Measurements from ENCODE around the gene TIMELESS.
"Not testable (repeated sequence)": the region's sequence is repeated elsewhere in the genome, so short reads cannot be mapped to it uniquely, and the experiment has no call there.

TIMELESS gene

GRCh38 chr12:56410768-56411167 lies 38.5 kb downstream of the TIMELESS start:
- no peaks in the 10 kb centered on the region for H3K9me3 ChIP-seq (replicated peaks; ENCODE audit: insufficient read depth, low read length)
- no peaks in the 10 kb centered on the region for H3K27me3 ChIP-seq (replicated peaks; ENCODE audit: insufficient read depth, low read length)
- H3K27ac ChIP-seq (ENCODE audit: low read length): no peak overlapping the region
- no peak overlapping the region for H3K9ac ChIP-seq (ENCODE audit: low read length)
- no peak overlapping the region for H3K4me2 ChIP-seq (ENCODE audit: low read depth, low read length)
- TF ChIP-seq CTCF (IDR thresholded peaks at IDR 0.05; ENCODE audit: low read length) (no peak), EZH2 (optimal IDR thresholded peaks at IDR 0.05; ENCODE audit: low read depth, low read length) (no peak)
- H3K4me3 ChIP-seq (ENCODE audit: low read length): no peak overlapping the region
- DNase-seq: no peak
- H3K9me2 ChIP-seq (replicated peaks; ENCODE audit: insufficient read depth, low read length): no peaks in the 10 kb centered on the region
- H4K20me1 ChIP-seq (ENCODE audit: insufficient read depth, low read length): no peaks in the 10 kb centered on the region
- H3K4me1 ChIP-seq (ENCODE audit: low read length): no peaks in the 10 kb centered on the region
- H3K36me3 ChIP-seq (replicated peaks; ENCODE audit: insufficient read depth, low read length): no peaks in the 10 kb centered on the region
- H3F3A ChIP-seq (ENCODE audit: insufficient read depth, low read length): no peaks in the 10 kb centered on the region
- H2AFZ ChIP-seq (ENCODE audit: low read length): no peak overlapping the region
- no peaks in the 10 kb centered on the region for H3K79me2 ChIP-seq (ENCODE audit: low read length)

GRCh38 chr12:56408799-56409417 lies 40.3 kb downstream of the TIMELESS start:
- no peak overlapping the region for H3K4me2 ChIP-seq (ENCODE audit: low read depth, low read length)
- no peak for TF ChIP-seq EZH2 (optimal IDR thresholded peaks at IDR 0.05; ENCODE audit: low read depth, low read length)
- no peak for DNase-seq

GRCh38 chr12:56404227-56404626 lies 45.0 kb downstream of the TIMELESS start:
- not testable (repeated sequence) for H3K27me3 ChIP-seq (replicated peaks; ENCODE audit: insufficient read depth, low read length); H3K4me2 ChIP-seq (ENCODE audit: low read depth, low read length); H3K79me2 ChIP-seq (ENCODE audit: low read length); H3K9me2 ChIP-seq (replicated peaks; ENCODE audit: insufficient read depth, low read length); H4K20me1 ChIP-seq (ENCODE audit: insufficient read depth, low read length); H2AFZ ChIP-seq (ENCODE audit: low read length); DNase-seq; H3F3A ChIP-seq (ENCODE audit: insufficient read depth, low read length); H3K4me3 ChIP-seq (ENCODE audit: low read length); H3K36me3 ChIP-seq (replicated peaks; ENCODE audit: insufficient read depth, low read length); H3K27ac ChIP-seq (ENCODE audit: low read length); H3K9me3 ChIP-seq (replicated peaks; ENCODE audit: insufficient read depth, low read length); H3K4me1 ChIP-seq (ENCODE audit: low read length); H3K9ac ChIP-seq (ENCODE audit: low read length)

More at GRCh38 chr12:56408799-56409417, 40.3 kb downstream of the TIMELESS start:
- Histone ChIP-seq H4K20me1 (ENCODE audit: insufficient read depth, low read length) (no peaks in the 10 kb centered on the region), H3K27ac (ENCODE audit: low read length) (no peak overlapping the region), H3K27me3 (replicated peaks; ENCODE audit: insufficient read depth, low read length) (no peaks in the 10 kb centered on the region), H2AFZ (ENCODE audit: low read length) (no peak overlapping the region), H3K4me3 (ENCODE audit: low read length) (no peak overlapping the region), H3K79me2 (ENCODE audit: low read length) (no peaks in the 10 kb centered on the region), H3F3A (ENCODE audit: insufficient read depth, low read length) (no peaks in the 10 kb centered on the region), H3K36me3 (replicated peaks; ENCODE audit: insufficient read depth, low read length) (no peaks in the 10 kb centered on the region), H3K9ac (ENCODE audit: low read length) (no peak overlapping the region), H3K4me1 (ENCODE audit: low read length) (no peaks in the 10 kb centered on the region), H3K9me2 (replicated peaks; ENCODE audit: insufficient read depth, low read length) (no peaks in the 10 kb centered on the region), H3K9me3 (replicated peaks; ENCODE audit: insufficient read depth, low read length) (no peaks in the 10 kb centered on the region)

GRCh38 chr12:56401612-56402011 lies 47.6 kb downstream of the TIMELESS start:
- H2AFZ ChIP-seq (ENCODE audit: low read length); H4K20me1 ChIP-seq (ENCODE audit: insufficient read depth, low read length); DNase-seq; H3K27me3 ChIP-seq (replicated peaks; ENCODE audit: insufficient read depth, low read length); H3F3A ChIP-seq (ENCODE audit: insufficient read depth, low read length); H3K4me2 ChIP-seq (ENCODE audit: low read depth, low read length); H3K9me2 ChIP-seq (replicated peaks; ENCODE audit: insufficient read depth, low read length); H3K9me3 ChIP-seq (replicated peaks; ENCODE audit: insufficient read depth, low read length); H3K4me1 ChIP-seq (ENCODE audit: low read length); H3K79me2 ChIP-seq (ENCODE audit: low read length); H3K4me3 ChIP-seq (ENCODE audit: low read length); H3K9ac ChIP-seq (ENCODE audit: low read length); H3K36me3 ChIP-seq (replicated peaks; ENCODE audit: insufficient read depth, low read length); H3K27ac ChIP-seq (ENCODE audit: low read length): not testable (repeated sequence)

- not testable (repeated sequence) for DNase-seq; H3K9ac ChIP-seq (ENCODE audit: low read length); H3K9me2 ChIP-seq (replicated peaks; ENCODE audit: insufficient read depth, low read length); H3K4me1 ChIP-seq (ENCODE audit: low read length); H3K4me3 ChIP-seq (ENCODE audit: low read length); H3K36me3 ChIP-seq (replicated peaks; ENCODE audit: insufficient read depth, low read length); H3K9me3 ChIP-seq (replicated peaks; ENCODE audit: insufficient read depth, low read length); H3F3A ChIP-seq (ENCODE audit: insufficient read depth, low read length); H3K79me2 ChIP-seq (ENCODE audit: low read length); H2AFZ ChIP-seq (ENCODE audit: low read length); H3K27ac ChIP-seq (ENCODE audit: low read length); H3K4me2 ChIP-seq (ENCODE audit: low read depth, low read length); H4K20me1 ChIP-seq (ENCODE audit: insufficient read depth, low read length); H3K27me3 ChIP-seq (replicated peaks; ENCODE audit: insufficient read depth, low read length)
Observed at GRCh38 chr12:56401125-56401524, 48.1 kb downstream of the TIMELESS start.

GRCh38 chr12:56399466-56399865 lies 49.8 kb downstream of the TIMELESS start:
- not testable (repeated sequence) for H3K27me3 ChIP-seq (replicated peaks; ENCODE audit: insufficient read depth, low read length); H2AFZ ChIP-seq (ENCODE audit: low read length); DNase-seq; H3K27ac ChIP-seq (ENCODE audit: low read length); H3F3A ChIP-seq (ENCODE audit: insufficient read depth, low read length); H3K36me3 ChIP-seq (replicated peaks; ENCODE audit: insufficient read depth, low read length); H3K79me2 ChIP-seq (ENCODE audit: low read length); H3K4me1 ChIP-seq (ENCODE audit: low read length); H3K4me2 ChIP-seq (ENCODE audit: low read depth, low read length); H3K4me3 ChIP-seq (ENCODE audit: low read length); H3K9ac ChIP-seq (ENCODE audit: low read length); H4K20me1 ChIP-seq (ENCODE audit: insufficient read depth, low read length); H3K9me3 ChIP-seq (replicated peaks; ENCODE audit: insufficient read depth, low read length); H3K9me2 ChIP-seq (replicated peaks; ENCODE audit: insufficient read depth, low read length)
